ENCODE measurements around the gene MRPL4. TPM values are rescaled to one million over a fixed set of nuclear protein-coding genes. Genes with fewer than 3 reads are reported as not detected.
A peak's percentile ranks its signal among the peaks of the same experiment; 100 is the strongest.

Gene MRPL4
- total RNA-seq, 1 experiment from 2014 or later, result 112 TPM

DNA sequence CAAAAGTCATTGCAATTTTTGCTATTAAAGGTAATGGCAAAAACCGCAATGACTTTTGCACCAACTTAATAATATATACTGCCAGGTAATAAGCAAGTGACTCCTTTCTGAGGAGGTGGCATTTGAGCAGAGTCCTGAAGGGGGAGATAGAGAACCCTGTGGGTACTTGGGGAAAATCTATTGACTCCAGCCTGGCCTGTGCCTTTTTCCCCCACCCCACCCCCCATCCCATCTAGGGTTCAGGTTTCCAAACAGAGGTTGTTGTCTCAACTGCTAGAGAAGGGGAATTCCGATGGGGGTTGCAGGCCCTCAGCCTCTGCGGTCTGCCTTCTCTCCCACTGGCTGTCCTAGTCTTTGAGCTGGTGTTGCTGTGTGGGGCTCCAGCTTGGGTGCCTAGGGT is 32.3 kb upstream of the MRPL4 start (continued):
- TF ChIP-seq ERG (CRISPR knock-in tag; IDR thresholded peaks at IDR 0.05), result no peak
- TF ChIP-seq, protein P1, sequence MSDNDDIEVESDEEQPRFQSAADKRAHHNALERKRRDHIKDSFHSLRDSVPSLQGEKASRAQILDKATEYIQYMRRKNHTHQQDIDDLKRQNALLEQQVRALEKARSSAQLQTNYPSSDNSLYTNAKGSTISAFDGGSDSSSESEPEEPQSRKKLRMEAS (CRISPR knock-in tag; IDR thresholded peaks at IDR 0.05), result no peak

DNA sequence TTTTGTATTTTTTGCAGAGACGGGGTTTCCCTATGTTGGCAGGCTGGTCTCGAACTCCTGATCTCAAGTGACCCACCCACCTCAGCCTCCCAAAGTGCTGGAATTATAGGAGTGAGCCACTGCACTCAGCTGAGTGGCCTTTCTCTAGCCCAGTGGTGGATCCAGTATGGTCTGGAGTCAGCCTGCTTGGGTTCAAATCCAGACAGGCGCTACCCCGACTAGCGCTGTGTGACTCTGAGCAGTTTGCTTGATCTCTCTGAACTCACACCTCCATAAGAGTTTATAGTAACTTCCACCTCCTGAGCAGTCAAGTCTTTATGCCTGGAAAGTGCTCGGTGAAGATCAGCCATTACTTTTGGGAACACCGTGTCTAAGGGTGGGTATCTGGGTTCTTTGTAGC is 31.3 kb upstream of the MRPL4 start:
- no peaks in the 10 kb centered on the region for H3K27me3 Mint-ChIP-seq (ENCODE audit: low read depth)
- ATAC-seq, result no peak
- peaks cover 4% of the 10 kb centered on the region; the same call in 1 of the 2 replicates for H3K9me3 Mint-ChIP-seq
- no peaks in the 10 kb centered on the region for H3K4me1 Mint-ChIP-seq
- no peak overlapping the region for H3K4me3 Mint-ChIP-seq
- DNase-seq (ENCODE audit: low spot score), result no peak
- no peak overlapping the region for H3K27ac Mint-ChIP-seq
- peaks cover 8% of the 10 kb centered on the region for H3K36me3 Mint-ChIP-seq
- ChIA-PET POLR2A (interaction anchor here (1.0 kb wide), 1 partner anchor 11 kb away, joined by 5 read pairs; no protein-coding TSS in a partner anchor), CTCF (interaction anchor here (0.6 to 2.4 kb wide), 14 partner anchors 8 to 289 kb away, joined by 3 to 20 read pairs (median 4); partner anchors contain the start of genes ICAM1 and S1PR2)
- TF ChIP-seq, protein P2, sequence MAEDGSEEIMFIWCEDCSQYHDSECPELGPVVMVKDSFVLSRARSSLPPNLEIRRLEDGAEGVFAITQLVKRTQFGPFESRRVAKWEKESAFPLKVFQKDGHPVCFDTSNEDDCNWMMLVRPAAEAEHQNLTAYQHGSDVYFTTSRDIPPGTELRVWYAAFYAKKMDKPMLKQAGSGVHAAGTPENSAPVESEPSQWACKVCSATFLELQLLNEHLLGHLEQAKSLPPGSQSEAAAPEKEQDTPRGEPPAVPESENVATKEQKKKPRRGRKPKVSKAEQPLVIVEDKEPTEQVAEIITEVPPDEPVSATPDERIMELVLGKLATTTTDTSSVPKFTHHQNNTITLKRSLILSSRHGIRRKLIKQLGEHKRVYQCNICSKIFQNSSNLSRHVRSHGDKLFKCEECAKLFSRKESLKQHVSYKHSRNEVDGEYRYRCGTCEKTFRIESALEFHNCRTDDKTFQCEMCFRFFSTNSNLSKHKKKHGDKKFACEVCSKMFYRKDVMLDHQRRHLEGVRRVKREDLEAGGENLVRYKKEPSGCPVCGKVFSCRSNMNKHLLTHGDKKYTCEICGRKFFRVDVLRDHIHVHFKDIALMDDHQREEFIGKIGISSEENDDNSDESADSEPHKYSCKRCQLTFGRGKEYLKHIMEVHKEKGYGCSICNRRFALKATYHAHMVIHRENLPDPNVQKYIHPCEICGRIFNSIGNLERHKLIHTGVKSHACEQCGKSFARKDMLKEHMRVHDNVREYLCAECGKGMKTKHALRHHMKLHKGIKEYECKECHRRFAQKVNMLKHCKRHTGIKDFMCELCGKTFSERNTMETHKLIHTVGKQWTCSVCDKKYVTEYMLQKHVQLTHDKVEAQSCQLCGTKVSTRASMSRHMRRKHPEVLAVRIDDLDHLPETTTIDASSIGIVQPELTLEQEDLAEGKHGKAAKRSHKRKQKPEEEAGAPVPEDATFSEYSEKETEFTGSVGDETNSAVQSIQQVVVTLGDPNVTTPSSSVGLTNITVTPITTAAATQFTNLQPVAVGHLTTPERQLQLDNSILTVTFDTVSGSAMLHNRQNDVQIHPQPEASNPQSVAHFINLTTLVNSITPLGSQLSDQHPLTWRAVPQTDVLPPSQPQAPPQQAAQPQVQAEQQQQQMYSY (CRISPR knock-in tag; IDR thresholded peaks at IDR 0.05), result no peak
- TF ChIP-seq OVOL2 (CRISPR knock-in tag; IDR thresholded peaks at IDR 0.05; ENCODE audit: borderline replicate concordance), result no peak
- TF ChIP-seq RORB (CRISPR knock-in tag; IDR thresholded peaks at IDR 0.05), result no peak
- TF ChIP-seq, protein P3, sequence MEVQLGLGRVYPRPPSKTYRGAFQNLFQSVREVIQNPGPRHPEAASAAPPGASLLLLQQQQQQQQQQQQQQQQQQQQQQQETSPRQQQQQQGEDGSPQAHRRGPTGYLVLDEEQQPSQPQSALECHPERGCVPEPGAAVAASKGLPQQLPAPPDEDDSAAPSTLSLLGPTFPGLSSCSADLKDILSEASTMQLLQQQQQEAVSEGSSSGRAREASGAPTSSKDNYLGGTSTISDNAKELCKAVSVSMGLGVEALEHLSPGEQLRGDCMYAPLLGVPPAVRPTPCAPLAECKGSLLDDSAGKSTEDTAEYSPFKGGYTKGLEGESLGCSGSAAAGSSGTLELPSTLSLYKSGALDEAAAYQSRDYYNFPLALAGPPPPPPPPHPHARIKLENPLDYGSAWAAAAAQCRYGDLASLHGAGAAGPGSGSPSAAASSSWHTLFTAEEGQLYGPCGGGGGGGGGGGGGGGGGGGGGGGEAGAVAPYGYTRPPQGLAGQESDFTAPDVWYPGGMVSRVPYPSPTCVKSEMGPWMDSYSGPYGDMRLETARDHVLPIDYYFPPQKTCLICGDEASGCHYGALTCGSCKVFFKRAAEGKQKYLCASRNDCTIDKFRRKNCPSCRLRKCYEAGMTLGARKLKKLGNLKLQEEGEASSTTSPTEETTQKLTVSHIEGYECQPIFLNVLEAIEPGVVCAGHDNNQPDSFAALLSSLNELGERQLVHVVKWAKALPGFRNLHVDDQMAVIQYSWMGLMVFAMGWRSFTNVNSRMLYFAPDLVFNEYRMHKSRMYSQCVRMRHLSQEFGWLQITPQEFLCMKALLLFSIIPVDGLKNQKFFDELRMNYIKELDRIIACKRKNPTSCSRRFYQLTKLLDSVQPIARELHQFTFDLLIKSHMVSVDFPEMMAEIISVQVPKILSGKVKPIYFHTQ (CRISPR knock-in tag; IDR thresholded peaks at IDR 0.05), result no peak
- TF ChIP-seq ZNF317 (CRISPR knock-in tag; IDR thresholded peaks at IDR 0.05; ENCODE audit: borderline replicate concordance, low read depth), result no peak

GRCh38 chr19:10222201-10222890 is 29.7 kb upstream of the MRPL4 start:
- ATAC-seq (no peak), DNase-seq (ENCODE audit: low spot score) (no peak)
- ChIA-PET POLR2A (no interaction called here), CTCF (interaction anchor here (0.9 to 2.2 kb wide), 2 partner anchors 36 to 37 kb away, joined by 3 to 12 read pairs; no protein-coding TSS in a partner anchor)
- Mint-ChIP-seq H3K27ac (peak overlapping the region; percentile 75), H3K4me1 (peaks cover 5% of the 10 kb centered on the region), H3K36me3 (peaks cover 8% of the 10 kb centered on the region), H3K9me3 (peaks cover 4% of the 10 kb centered on the region; the same call in 1 of the 2 replicates), H3K27me3 (ENCODE audit: low read depth) (no peaks in the 10 kb centered on the region), H3K4me3 (no peak overlapping the region)
- no peak for TF ChIP-seq NFE2L1 (CRISPR knock-in tag; IDR thresholded peaks at IDR 0.05)

DNA sequence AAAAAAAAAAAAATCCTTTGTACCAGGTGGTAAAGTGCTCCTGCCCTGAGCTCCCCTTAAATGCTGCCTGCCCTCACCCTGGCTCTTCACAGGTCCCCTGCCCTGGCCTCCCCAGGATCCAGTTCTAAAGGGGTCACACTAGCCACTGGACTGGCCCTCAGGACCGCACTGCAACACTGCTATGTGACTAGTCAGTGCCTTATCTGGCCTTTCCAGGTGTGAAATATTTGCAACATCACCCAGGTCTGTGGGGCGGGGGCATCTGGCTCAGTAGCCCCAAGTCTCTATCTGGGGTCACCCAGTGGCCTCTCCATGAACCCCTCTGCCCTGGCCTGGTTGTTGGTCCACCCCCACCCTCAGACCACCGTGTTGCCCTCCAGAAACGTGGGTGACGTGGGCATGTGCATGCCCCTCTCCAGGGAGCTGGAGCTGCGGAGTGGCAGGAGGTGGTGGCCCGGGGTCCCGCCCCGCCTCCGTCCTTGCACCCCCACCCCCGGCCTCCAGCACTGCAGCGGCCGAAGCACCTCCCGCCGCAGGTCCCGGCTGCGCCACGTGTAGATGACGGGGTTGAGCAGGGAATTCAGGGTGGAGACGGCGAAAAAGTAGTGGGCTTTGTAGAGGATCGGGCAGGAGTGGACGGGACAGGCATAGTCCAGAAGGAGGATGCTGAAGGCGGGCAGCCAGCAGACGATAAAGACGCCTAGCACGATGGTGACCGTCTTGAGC is 28.4 kb upstream of the MRPL4 start:
- no peak overlapping the region for H3K4me3 Mint-ChIP-seq
- ATAC-seq (no peak), DNase-seq (ENCODE audit: low spot score) (no peak)
- peaks cover 8% of the 10 kb centered on the region for H3K36me3 Mint-ChIP-seq
- H3K27ac Mint-ChIP-seq, result no peak overlapping the region; the same call in 1 of the 2 replicates
- ChIA-PET POLR2A (no interaction called here), CTCF (no interaction called here)
- H3K4me1 Mint-ChIP-seq, result peaks cover 5% of the 10 kb centered on the region
- no peaks in the 10 kb centered on the region for H3K27me3 Mint-ChIP-seq (ENCODE audit: low read depth)
- peaks cover 4% of the 10 kb centered on the region; the same call in 1 of the 2 replicates for H3K9me3 Mint-ChIP-seq
- TF ChIP-seq, protein P4, sequence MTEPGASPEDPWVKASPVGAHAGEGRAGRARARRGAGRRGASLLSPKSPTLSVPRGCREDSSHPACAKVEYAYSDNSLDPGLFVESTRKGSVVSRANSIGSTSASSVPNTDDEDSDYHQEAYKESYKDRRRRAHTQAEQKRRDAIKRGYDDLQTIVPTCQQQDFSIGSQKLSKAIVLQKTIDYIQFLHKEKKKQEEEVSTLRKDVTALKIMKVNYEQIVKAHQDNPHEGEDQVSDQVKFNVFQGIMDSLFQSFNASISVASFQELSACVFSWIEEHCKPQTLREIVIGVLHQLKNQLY (CRISPR knock-in tag; IDR thresholded peaks at IDR 0.05), result no peak
- TF ChIP-seq ZNF219 (CRISPR knock-in tag; IDR thresholded peaks at IDR 0.05; ENCODE audit: borderline replicate concordance) (no peak), NFE2L1 (CRISPR knock-in tag; IDR thresholded peaks at IDR 0.05) (no peak), NFATC4 (CRISPR knock-in tag; IDR thresholded peaks at IDR 0.05) (no peak), NFYB (CRISPR knock-in tag; conservative IDR thresholded peaks at IDR 0.05; ENCODE audit: low read depth) (no peak), FOXK1 (CRISPR knock-in tag; IDR thresholded peaks at IDR 0.05) (no peak), ESRRA (CRISPR knock-in tag; IDR thresholded peaks at IDR 0.05; ENCODE audit: borderline replicate concordance) (no peak), JAZF1 (CRISPR knock-in tag; IDR thresholded peaks at IDR 0.05) (no peak)
- TF ChIP-seq, protein P5, sequence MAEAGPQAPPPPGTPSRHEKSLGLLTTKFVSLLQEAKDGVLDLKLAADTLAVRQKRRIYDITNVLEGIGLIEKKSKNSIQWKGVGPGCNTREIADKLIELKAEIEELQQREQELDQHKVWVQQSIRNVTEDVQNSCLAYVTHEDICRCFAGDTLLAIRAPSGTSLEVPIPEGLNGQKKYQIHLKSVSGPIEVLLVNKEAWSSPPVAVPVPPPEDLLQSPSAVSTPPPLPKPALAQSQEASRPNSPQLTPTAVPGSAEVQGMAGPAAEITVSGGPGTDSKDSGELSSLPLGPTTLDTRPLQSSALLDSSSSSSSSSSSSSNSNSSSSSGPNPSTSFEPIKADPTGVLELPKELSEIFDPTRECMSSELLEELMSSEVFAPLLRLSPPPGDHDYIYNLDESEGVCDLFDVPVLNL (CRISPR knock-in tag; IDR thresholded peaks at IDR 0.05; ENCODE audit: borderline replicate concordance, low read depth), result no peak
- TF ChIP-seq, protein P6, sequence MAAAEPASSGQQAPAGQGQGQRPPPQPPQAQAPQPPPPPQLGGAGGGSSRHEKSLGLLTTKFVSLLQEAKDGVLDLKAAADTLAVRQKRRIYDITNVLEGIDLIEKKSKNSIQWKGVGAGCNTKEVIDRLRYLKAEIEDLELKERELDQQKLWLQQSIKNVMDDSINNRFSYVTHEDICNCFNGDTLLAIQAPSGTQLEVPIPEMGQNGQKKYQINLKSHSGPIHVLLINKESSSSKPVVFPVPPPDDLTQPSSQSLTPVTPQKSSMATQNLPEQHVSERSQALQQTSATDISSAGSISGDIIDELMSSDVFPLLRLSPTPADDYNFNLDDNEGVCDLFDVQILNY (CRISPR knock-in tag; IDR thresholded peaks at IDR 0.05), result no peak

Measured in WTC11 (cell line).